K562 (cell line): ENCODE measurements around the gene CBFA2T2. TPM values are rescaled to one million over a fixed set of nuclear protein-coding genes. Genes with fewer than 3 reads are reported as not detected.

ENCODE experiments used
- ATAC-seq: fragments of 200-7000 bp; cut with Tn5 transposase; 3 replicates; pipeline ENCODE4 v1.9.1; 2020; ENCODE audit warnings: moderate library complexity
- BruUV-seq: library from RNA; stranded (reverse); fragments of 400-500 nt; replicated peaks from 2 replicates; lab custom pipeline; 2021; lab: Mats Ljungman, UMichigan
- CTCF ChIA-PET: fragments of 300-600 bp; formaldehyde crosslinking; extraction: SDS; loops from one replicate; lab custom pipeline; 2021; ENCODE audit warnings: low intra/inter-chr PET ratio; lab: Yijun Ruan, JAX
- POLR2A ChIA-PET: fragments of 300-600, 350-650 bp; sonication (Branson Sonifier 250); formaldehyde crosslinking; extraction: SDS; loops from one replicate; lab custom pipeline; 2021; ENCODE audit warnings: antibody characterized with exemption, inconsistent platforms; lab: Yijun Ruan, JAX
- DNase-seq, 4 experiments: peaks; one replicate each; pipeline versions ENCODE4 v3.0.0 to v3.0.0-alpha.2; 2011 to 2018; ENCODE audit warnings: low spot score in 3 of 4, mixed read lengths in 3 of 4; ENCODE audit errors: extremely low read depth in 1 of 4
- FAIRE-seq: peaks from 2 replicates; lab custom pipeline; 2011; peaks lifted over from hg19 to GRCh38; lab: Jason Lieb, UNC
- H2AFZ ChIP-seq: 2 replicates; pipeline ENCODE4 v1.6.0; 2011; ENCODE audit warnings: low read depth, low read length, control low read depth, inconsistent platforms
- H3K27ac ChIP-seq: fragments of 200-600 bp; 3 replicates; pipeline ENCODE4 v1.8.0; 2011; ENCODE audit warnings: low read depth, mild to moderate bottlenecking, control low read depth, inconsistent platforms, low read length, moderate library complexity, mixed read lengths; ENCODE audit errors: extremely low read depth
- H3K27me3 ChIP-seq, 2 experiments: fragments of 300-600 bp in 1 of 2; 2 replicates in 1 of 2; 3 replicates in 1 of 2; pipeline versions ENCODE4 v1.6.0 to v1.8.0; 2011; ENCODE audit warnings: inconsistent platforms in 2 of 2, low read length in 2 of 2, mild to moderate bottlenecking in 1 of 2, mixed read lengths in 1 of 2, moderate library complexity in 1 of 2; ENCODE audit not compliant: control insufficient read depth in 2 of 2, insufficient read depth in 2 of 2
- H3K36me3 ChIP-seq: fragments of 300-600 bp; 3 replicates; pipeline ENCODE4 v1.8.0; 2011; ENCODE audit warnings: mild to moderate bottlenecking, low read length, inconsistent platforms; ENCODE audit not compliant: control insufficient read depth, insufficient read depth
- H3K4me1 ChIP-seq, 2 experiments: fragments of 200-600 bp in 1 of 2; replicated peaks in 1 of 2; 2 replicates in 1 of 2; 3 replicates in 1 of 2; pipeline versions ENCODE4 v1.5.1 to v1.8.0; 2011; ENCODE audit warnings: inconsistent platforms in 2 of 2, low read length in 2 of 2, mild to moderate bottlenecking in 1 of 2, mixed read lengths in 1 of 2, moderate library complexity in 1 of 2; ENCODE audit not compliant: control insufficient read depth in 2 of 2, insufficient read depth in 2 of 2
- H3K4me2 ChIP-seq: 2 replicates; pipeline ENCODE4 v1.6.1; 2011; ENCODE audit warnings: low read length, control low read depth, inconsistent platforms, mixed read lengths; ENCODE audit not compliant: insufficient read depth
- H3K4me3 ChIP-seq: fragments of 200-600 bp; sonication (generic), shearing (Covaris generic); 2 replicates; pipeline ENCODE4 v1.5.1; 2016; ENCODE audit warnings: control low read depth, inconsistent platforms
- H3K79me2 ChIP-seq: fragments of 200-600 bp; 3 replicates; pipeline ENCODE4 v1.8.0; 2011; ENCODE audit warnings: low read length, inconsistent platforms; ENCODE audit not compliant: control insufficient read depth, insufficient read depth
- H3K9ac ChIP-seq, 2 experiments: 2 replicates each; pipeline versions ENCODE4 v1.6.0 to v1.6.1; 2011; ENCODE audit warnings: low read depth in 2 of 2, low read length in 2 of 2, control low read depth in 1 of 2, inconsistent platforms in 1 of 2, mild to moderate bottlenecking in 1 of 2, mixed read lengths in 1 of 2; ENCODE audit not compliant: insufficient read depth in 1 of 2
- H3K9me1 ChIP-seq: one replicate; pipeline ENCODE4 v1.6.0; 2011; ENCODE audit warnings: inconsistent platforms, mild to moderate bottlenecking, low read length, moderate library complexity; ENCODE audit not compliant: control insufficient read depth, insufficient read depth
- H3K9me3 ChIP-seq: replicated peaks from 2 replicates; pipeline ENCODE4 v1.5.1; 2011; ENCODE audit warnings: low read depth, low read length, inconsistent platforms; ENCODE audit not compliant: control insufficient read depth, insufficient read depth
- H4K20me1 ChIP-seq: replicated peaks from 2 replicates; pipeline ENCODE4 v1.6.1; 2011; ENCODE audit warnings: low read length, inconsistent platforms, mixed read lengths; ENCODE audit not compliant: control insufficient read depth, insufficient read depth
- KDM2B ChIP-seq: fragments of 250-450 bp; sonication (Bioruptor Pico); IDR thresholded peaks from 2 replicates; pipeline ENCODE4 v1.8.0; 2021; ENCODE audit warnings: mild to moderate bottlenecking, moderate library complexity
- MNT ChIP-seq, 2 experiments: fragments of 450-650 bp; conservative IDR thresholded peaks; 2 replicates each; pipeline ENCODE4 v1.6.1; 2017; ENCODE audit warnings: mild to moderate bottlenecking in 2 of 2, moderate library complexity in 2 of 2
- RAD51 ChIP-seq: fragments of 450-650 bp; IDR thresholded peaks from 2 replicates; pipeline ENCODE4 v1.7.1; 2016; ENCODE audit warnings: low read depth, mild to moderate bottlenecking, borderline replicate concordance
- THRAP3 ChIP-seq: fragments of 450-650 bp; IDR thresholded peaks from 2 replicates; pipeline ENCODE4 v1.6.1; 2016; ENCODE audit warnings: mild to moderate bottlenecking, inconsistent platforms, borderline replicate concordance
- TRIM25 ChIP-seq: fragments of 450-650 bp; IDR thresholded peaks from 2 replicates; pipeline ENCODE4 v1.7.0; 2016; ENCODE audit warnings: borderline replicate concordance
- ZBTB11 ChIP-seq, 3 experiments: fragments of 200-800 bp in 1 of 3; fragments of 250-450 bp in 1 of 3; fragments of 450-650 bp in 1 of 3; sonication (Bioruptor Pico) in 1 of 3; sonication (Bioruptor generic) in 1 of 3; formaldehyde crosslinking in 1 of 3; IDR thresholded peaks; 2 replicates each; pipeline versions ENCODE4 v1.6.1 to v1.8.0; 2016 to 2022; ENCODE audit warnings: mild to moderate bottlenecking in 2 of 3, missing genetic modification characterization in 2 of 3, missing compliant biosample characterization in 1 of 3, moderate library complexity in 1 of 3
- ZNF408 ChIP-seq: fragments of 250-450 bp; sonication (Bioruptor Pico); IDR thresholded peaks from 2 replicates; pipeline ENCODE4 v1.4.0; 2020; ENCODE audit warnings: low read depth, mild to moderate bottlenecking, moderate library complexity
- ZNF639 ChIP-seq, 2 experiments: fragments of 200-800 bp in 1 of 2; sonication (Bioruptor generic) in 1 of 2; sonication (generic) in 1 of 2; formaldehyde crosslinking in 1 of 2; IDR thresholded peaks in 1 of 2; conservative IDR thresholded peaks in 1 of 2; 2 replicates each; pipeline versions ENCODE4 v1.5.0 to v1.6.1; 2016 to 2020; ENCODE audit warnings: missing compliant biosample characterization in 1 of 2, missing genetic modification characterization in 1 of 2, missing genetic modification reagents in 1 of 2
- WGBS: fragments of 100-300 bp; shearing (Covaris generic); methylation state at CpG from one replicate; pipeline ENCODE4 v1.1.6; 2016; ENCODE audit warnings: low coverage, mixed read lengths; ENCODE audit not compliant: insufficient coverage; ENCODE audit errors: missing lambda C conversion rate; 5-methylcytosine and 5-hydroxymethylcytosine counted together
- in situ Hi-C: fragments of 300-500 bp; cut with MboI; formaldehyde crosslinking; loops from 4 replicates; pipeline ENCODE4 v1.15.0; 2018; ENCODE audit warnings: inconsistent platforms, mixed read lengths
- intact Hi-C: fragments of 100-400 bp; cut with micrococcal nuclease; formaldehyde crosslinking; loops from 2 replicates; pipeline ENCODE4 v1.14.2; 2022
- polyA plus RNA-seq, 8 experiments: library from polyadenylated mRNA; depleted of rRNA in 4 of 8; stranded (reverse) in 5 of 8; unstranded in 3 of 8; fragments of >200 nt; fragmentation: Nextera tagmentation in 2 of 8; fragmentation: Illumina TruSeq in 1 of 8; extraction: Ambion mirVana in 2 of 8; extraction: Trizol in 1 of 8; gene quantifications; 2 replicates each; pipeline versions ENCODE4 v1.2.1 to v1.2.3, GENCODE V29; 2011 to 2014; ENCODE audit warnings: inconsistent platforms in 1 of 8, missing spikeins in 1 of 8
- total RNA-seq, 7 experiments: library from RNA; depleted of rRNA in 6 of 7; stranded (reverse); fragments of >200 nt in 6 of 7; fragmentation: Illumina TruSeq in 2 of 7; extraction: Trizol in 2 of 7; gene quantifications; 2 replicates each; pipeline versions ENCODE4 v1.2.1 to v1.2.3, GENCODE V29; 2011 to 2021; ENCODE audit warnings: low replicate concordance in 1 of 7

Gene CBFA2T2
- total and polyA plus RNA-seq, 9 of the 15 experiments (the other 6 are each of a cell fraction or from before 2014, with no cell fraction given), result 0.27 to 9.6 (median 5.8) TPM

- peak overlapping the region; percentile 56; the same call in 1 of the 2 replicates for H3K4me2 ChIP-seq
- intact Hi-C loops (loop anchor here (5.0 kb wide), 2 partner anchors 43 to 123 kb away; partner anchors contain the start of genes CHMP4B and ZNF341), in situ Hi-C loops (no loop called here)
- WGBS, result 19% methylated on average over 1 of the region's 1 CpG
- no peak overlapping the region for H3K9ac ChIP-seq
- H3K79me2 ChIP-seq, result peaks cover 12% of the 10 kb centered on the region
- H2AFZ ChIP-seq, result no peak overlapping the region
- H3K27me3 ChIP-seq, result no peaks in the 10 kb centered on the region
- BruUV-seq, result no TSS peak
- H3K36me3 ChIP-seq, result no peaks in the 10 kb centered on the region
- CTCF ChIA-PET, result no interaction called here
- H3K9me1 ChIP-seq, result no peaks in the 10 kb centered on the region
- no peaks in the 10 kb centered on the region for H3K9me3 ChIP-seq
- no peak for DNase-seq
- ATAC-seq, result no peak
- peaks cover 10% of the 10 kb centered on the region; the same call in 1 of the 2 replicates for H4K20me1 ChIP-seq
- POLR2A ChIA-PET, result interaction anchor here (1.0 to 1.3 kb wide), 3 partner anchors 10 to 70 kb away, joined by 3 to 5 read pairs (median 3); no protein-coding TSS in a partner anchor
- H3K27ac ChIP-seq, result peak overlapping the region; percentile 51
- H3K4me1 ChIP-seq, result peaks cover 40 to 56% of the 10 kb centered on the region in 2 experiments
- FAIRE-seq, result no peak
- no peak overlapping the region for H3K4me3 ChIP-seq
- TF ChIP-seq KDM2B (CRISPR knock-in tag), result no peak
- TF ChIP-seq ZNF408 (CRISPR knock-in tag), result no peak
- no peak for TF ChIP-seq ZNF639 (CRISPR knock-in tag; conservative IDR thresholded peaks at IDR 0.05 in 1 of 2, IDR thresholded peaks at IDR 0.05 in 1 of 2)
- TF ChIP-seq MNT (conservative IDR thresholded peaks at IDR 0.05), result no peak
- no peak for TF ChIP-seq THRAP3
- TF ChIP-seq ZBTB11 (CRISPR knock-in tag; IDR thresholded peaks at IDR 0.05), result peak in 1 of 3 experiments; percentile 11; a peak in 1 of 6 replicates
- TF ChIP-seq RAD51, result 0 out of 2 replicates have a peak, but pooled peaks have one; percentile 6
- TF ChIP-seq TRIM25, result no peak
Measured at GRCh38 chr20:33689493-33689892, 199.6 kb downstream of the CBFA2T2 start.
